ENCODE data around the gene IARS1.

The IARS1 gene

DNA sequence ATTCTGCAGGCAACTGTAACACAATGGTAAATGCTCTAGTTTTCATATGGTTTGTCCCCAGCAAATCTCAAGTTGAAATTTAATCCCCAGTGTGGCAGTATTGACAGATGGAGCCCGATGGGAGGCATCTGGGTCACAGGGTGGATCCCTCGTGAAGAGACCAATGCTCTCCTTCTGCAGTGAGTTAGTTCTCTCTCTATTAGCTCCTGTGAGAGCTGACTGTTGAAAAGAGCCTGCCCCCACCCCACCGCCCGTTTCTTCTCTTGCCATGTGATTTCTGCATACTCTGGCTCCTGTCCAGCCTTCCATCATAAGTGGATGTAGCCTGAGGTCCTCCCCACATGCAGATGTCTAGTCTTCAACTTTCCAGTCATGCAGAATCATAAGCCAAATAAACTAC, 27.0 kb downstream of the IARS1 start:
- TF ChIP-seq EZH2 (IDR thresholded peaks at IDR 0.05; ENCODE audit: borderline replicate concordance, low read depth, low read length, severe bottlenecking) (no peak), CTCF (IDR thresholded peaks at IDR 0.05; ENCODE audit: borderline replicate concordance, extremely low read depth, low read length, poor library complexity, severe bottlenecking) (no peak)
- Histone ChIP-seq H3K9ac (ENCODE audit: low read depth, low read length) (no peak overlapping the region), H3K27me3 (ENCODE audit: insufficient read depth, low read length, poor library complexity) (no peaks in the 10 kb centered on the region), H4K20me1 (ENCODE audit: insufficient read depth, low read length) (peaks cover 23% of the 10 kb centered on the region), H3K27ac (ENCODE audit: low read length) (no peak overlapping the region), H3K36me3 (ENCODE audit: insufficient read depth, low read length) (peaks cover 99% of the 10 kb centered on the region), H3K4me2 (ENCODE audit: insufficient read depth, low read length) (no peak overlapping the region), H2AFZ (ENCODE audit: low read depth, low read length) (no peak overlapping the region), H3K79me2 (ENCODE audit: insufficient read depth, low read length) (peaks cover 10% of the 10 kb centered on the region; the same call in 1 of the 2 replicates), H3K9me3 (ENCODE audit: insufficient read depth, low read length, severe bottlenecking) (no peaks in the 10 kb centered on the region), H3K4me3 (ENCODE audit: low read depth in 1 of 2, low read length in 2 of 2) (no peak overlapping the region), H3K4me1 (ENCODE audit: insufficient read depth, low read length) (no peaks in the 10 kb centered on the region)
- DNase-seq (no peak), ATAC-seq (ENCODE audit: insufficient read depth, low read depth) (no peak)

GRCh38 chr9:92265154-92265553, 28.3 kb downstream of the IARS1 start:
- Histone ChIP-seq H3K9me3 (ENCODE audit: insufficient read depth, low read length, severe bottlenecking) (no peaks in the 10 kb centered on the region), H3K79me2 (ENCODE audit: insufficient read depth, low read length) (peaks cover 10% of the 10 kb centered on the region; the same call in 1 of the 2 replicates), H3K4me3 (ENCODE audit: low read depth in 1 of 2, low read length in 2 of 2) (no peak overlapping the region), H3K36me3 (ENCODE audit: insufficient read depth, low read length) (peaks cover 99% of the 10 kb centered on the region), H2AFZ (ENCODE audit: low read depth, low read length) (no peak overlapping the region), H3K27me3 (ENCODE audit: insufficient read depth, low read length, poor library complexity) (no peaks in the 10 kb centered on the region), H3K4me2 (ENCODE audit: insufficient read depth, low read length) (no peak overlapping the region), H3K9ac (ENCODE audit: low read depth, low read length) (no peak overlapping the region), H4K20me1 (ENCODE audit: insufficient read depth, low read length) (peaks cover 25% of the 10 kb centered on the region), H3K4me1 (ENCODE audit: insufficient read depth, low read length) (no peaks in the 10 kb centered on the region), H3K27ac (ENCODE audit: low read length) (no peak overlapping the region)
- TF ChIP-seq EZH2 (IDR thresholded peaks at IDR 0.05; ENCODE audit: borderline replicate concordance, low read depth, low read length, severe bottlenecking) = no peak
- TF ChIP-seq CTCF (IDR thresholded peaks at IDR 0.05; ENCODE audit: borderline replicate concordance, extremely low read depth, low read length, poor library complexity, severe bottlenecking) = no peak
- ATAC-seq (ENCODE audit: insufficient read depth, low read depth) (no peak), DNase-seq (no peak)

GRCh38 chr9:92263131-92263530, 30.4 kb downstream of the IARS1 start:
- Histone ChIP-seq H3K4me2 (ENCODE audit: insufficient read depth, low read length) (no peak overlapping the region), H4K20me1 (ENCODE audit: insufficient read depth, low read length) (peaks cover 26% of the 10 kb centered on the region), H3K4me3 (ENCODE audit: low read depth in 1 of 2, low read length in 2 of 2) (no peak overlapping the region), H3K4me1 (ENCODE audit: insufficient read depth, low read length) (no peaks in the 10 kb centered on the region), H3K27ac (ENCODE audit: low read length) (no peak overlapping the region), H3K9me3 (ENCODE audit: insufficient read depth, low read length, severe bottlenecking) (no peaks in the 10 kb centered on the region), H3K36me3 (ENCODE audit: insufficient read depth, low read length) (peaks cover 99% of the 10 kb centered on the region), H3K9ac (ENCODE audit: low read depth, low read length) (no peak overlapping the region), H3K27me3 (ENCODE audit: insufficient read depth, low read length, poor library complexity) (no peaks in the 10 kb centered on the region), H2AFZ (ENCODE audit: low read depth, low read length) (no peak overlapping the region), H3K79me2 (ENCODE audit: insufficient read depth, low read length) (peaks cover 5% of the 10 kb centered on the region; the same call in 1 of the 2 replicates)
- TF ChIP-seq EZH2 (IDR thresholded peaks at IDR 0.05; ENCODE audit: borderline replicate concordance, low read depth, low read length, severe bottlenecking) (no peak), CTCF (IDR thresholded peaks at IDR 0.05; ENCODE audit: borderline replicate concordance, extremely low read depth, low read length, poor library complexity, severe bottlenecking) (no peak)
- ATAC-seq (ENCODE audit: insufficient read depth, low read depth) = no peak
- no peak for DNase-seq

GRCh38 chr9:92257327-92257726, 36.2 kb downstream of the IARS1 start:
- TF ChIP-seq CTCF (IDR thresholded peaks at IDR 0.05; ENCODE audit: borderline replicate concordance, extremely low read depth, low read length, poor library complexity, severe bottlenecking) (no peak), EZH2 (IDR thresholded peaks at IDR 0.05; ENCODE audit: borderline replicate concordance, low read depth, low read length, severe bottlenecking) (no peak)
- no peak for ATAC-seq (ENCODE audit: insufficient read depth, low read depth)
- Histone ChIP-seq H4K20me1 (ENCODE audit: insufficient read depth, low read length) (peaks cover 21% of the 10 kb centered on the region), H3K36me3 (ENCODE audit: insufficient read depth, low read length) (peaks cover 99% of the 10 kb centered on the region), H3K79me2 (ENCODE audit: insufficient read depth, low read length) (peaks cover 2% of the 10 kb centered on the region; the same call in 1 of the 2 replicates), H3K9me3 (ENCODE audit: insufficient read depth, low read length, severe bottlenecking) (no peaks in the 10 kb centered on the region), H3K4me2 (ENCODE audit: insufficient read depth, low read length) (no peak overlapping the region), H3K27ac (ENCODE audit: low read length) (no peak overlapping the region), H3K4me1 (ENCODE audit: insufficient read depth, low read length) (no peaks in the 10 kb centered on the region), H3K27me3 (ENCODE audit: insufficient read depth, low read length, poor library complexity) (no peaks in the 10 kb centered on the region), H3K9ac (ENCODE audit: low read depth, low read length) (no peak overlapping the region), H2AFZ (ENCODE audit: low read depth, low read length) (no peak overlapping the region), H3K4me3 (ENCODE audit: low read depth in 1 of 2, low read length in 2 of 2) (no peak overlapping the region)
- no peak for DNase-seq
